T-helper 17 cell (primary cell): ENCODE results near the gene SPI1. TPM values are rescaled to one million over a fixed set of nuclear protein-coding genes. Genes with fewer than 3 reads are reported as not detected.
"Not testable (repeated sequence)": the region's sequence is repeated elsewhere in the genome, so short reads cannot be mapped to it uniquely, and the experiment has no call there.

Source experiments
- ATAC-seq: fragments of 150-1000 bp; cut with Tn5 transposase; 2 replicates; pipeline ENCODE4 v1.10.0; 2021; ENCODE audit warnings: mild to moderate bottlenecking, moderate library complexity
- DNase-seq, 3 donors: peaks; one replicate each; pipeline versions ENCODE4 v3.0.0 to v3.0.0-alpha.2; 2020 to 2021
- H3K9me3 ChIP-seq: one replicate; pipeline ENCODE4 v1.7.0; 2013; ENCODE audit warnings: low read length, mild to moderate bottlenecking; ENCODE audit not compliant: control insufficient read depth, poor library complexity, severe bottlenecking
- H3K27ac Mint-ChIP-seq: one replicate; pipeline ENCODE4 v1.8.0; 2022; ENCODE audit warnings: mild to moderate bottlenecking, moderate library complexity, mixed read lengths
- H3K27me3 Mint-ChIP-seq: one replicate; pipeline ENCODE4 v1.8.0; 2022; ENCODE audit warnings: mixed read lengths
- H3K36me3 Mint-ChIP-seq: one replicate; pipeline ENCODE4 v1.8.0; 2022; ENCODE audit warnings: low read depth, mixed read lengths
- H3K4me1 Mint-ChIP-seq: one replicate; pipeline ENCODE4 v1.8.0; 2022; ENCODE audit warnings: mild to moderate bottlenecking, mixed read lengths
- H3K4me3 Mint-ChIP-seq: one replicate; pipeline ENCODE4 v1.8.0; 2022; ENCODE audit warnings: mild to moderate bottlenecking, moderate library complexity, mixed read lengths
- total RNA-seq, 4 donors: library from RNA in 2 of 4; stranded (reverse) in 2 of 4; gene quantifications; one replicate each; pipeline ENCODE4 v1.2.3 and lab custom pipeline; 2022 to 2026

Gene SPI1
- total RNA-seq, 2 donors from 2014 or later = 4.9 to 14.9 TPM

GRCh38 chr11:47342036-47342803, 36.1 kb downstream of the SPI1 start:
- no peaks in the 10 kb centered on the region for H3K36me3 Mint-ChIP-seq
- ATAC-seq (no peak), DNase-seq (no peak)
- no peaks in the 10 kb centered on the region for H3K27me3 Mint-ChIP-seq
- no peaks in the 10 kb centered on the region for H3K9me3 ChIP-seq
- no peak overlapping the region for H3K27ac Mint-ChIP-seq
- H3K4me3 Mint-ChIP-seq = no peak overlapping the region
- H3K4me1 Mint-ChIP-seq = peaks cover 8% of the 10 kb centered on the region

- H3K36me3 Mint-ChIP-seq = no peaks in the 10 kb centered on the region
- no peaks in the 10 kb centered on the region for H3K9me3 ChIP-seq
- H3K4me3 Mint-ChIP-seq = no peak overlapping the region
- H3K4me1 Mint-ChIP-seq = peaks cover 8% of the 10 kb centered on the region
- ATAC-seq (no peak), DNase-seq (no peak)
- no peaks in the 10 kb centered on the region for H3K27me3 Mint-ChIP-seq
- H3K27ac Mint-ChIP-seq = no peak overlapping the region
Measured at GRCh38 chr11:47340980-47341775, 37.2 kb downstream of the SPI1 start.

- Mint-ChIP-seq H3K4me1 (peaks cover 8% of the 10 kb centered on the region), H3K27me3 (no peaks in the 10 kb centered on the region), H3K27ac (no peak overlapping the region), H3K36me3 (no peaks in the 10 kb centered on the region), H3K4me3 (no peak overlapping the region)
- no peak for DNase-seq
- H3K9me3 ChIP-seq = no peaks in the 10 kb centered on the region
- ATAC-seq = no peak
Measured at GRCh38 chr11:47340010-47340409, 38.3 kb downstream of the SPI1 start.

GRCh38 chr11:47338396-47339241, 39.7 kb downstream of the SPI1 start:
- DNase-seq = no peak

GRCh38 chr11:47337229-47337924, 41.0 kb downstream of the SPI1 start:
- H3K27me3 Mint-ChIP-seq = no peaks in the 10 kb centered on the region

More at GRCh38 chr11:47338396-47339241, 39.7 kb downstream of the SPI1 start:
- no peak for ATAC-seq
- H3K27me3 Mint-ChIP-seq = no peaks in the 10 kb centered on the region
- no peak overlapping the region for H3K4me3 Mint-ChIP-seq
- H3K36me3 Mint-ChIP-seq = no peaks in the 10 kb centered on the region
- no peaks in the 10 kb centered on the region for H3K9me3 ChIP-seq
- H3K27ac Mint-ChIP-seq = no peak overlapping the region
- peaks cover 8% of the 10 kb centered on the region for H3K4me1 Mint-ChIP-seq

GRCh38 chr11:47336595-47336994, 41.8 kb downstream of the SPI1 start:
- no peak overlapping the region for H3K4me3 Mint-ChIP-seq
- H3K27me3 Mint-ChIP-seq = no peaks in the 10 kb centered on the region
- DNase-seq (no peak), ATAC-seq (no peak)
- H3K27ac Mint-ChIP-seq = no peak overlapping the region
- H3K4me1 Mint-ChIP-seq = peaks cover 4% of the 10 kb centered on the region
- H3K36me3 Mint-ChIP-seq = no peaks in the 10 kb centered on the region
- H3K9me3 ChIP-seq = no peaks in the 10 kb centered on the region

More at GRCh38 chr11:47337229-47337924, 41.0 kb downstream of the SPI1 start:
- Mint-ChIP-seq H3K4me1 (peaks cover 6% of the 10 kb centered on the region), H3K36me3 (no peaks in the 10 kb centered on the region), H3K4me3 (no peak overlapping the region), H3K27ac (no peak overlapping the region)
- no peak for DNase-seq
- no peak for ATAC-seq
- H3K9me3 ChIP-seq = no peaks in the 10 kb centered on the region

- DNase-seq (no peak), ATAC-seq (no peak)
- H3K27me3 Mint-ChIP-seq = no peaks in the 10 kb centered on the region
- no peaks in the 10 kb centered on the region for H3K9me3 ChIP-seq
- H3K4me1 Mint-ChIP-seq = peaks cover 3% of the 10 kb centered on the region
- no peaks in the 10 kb centered on the region for H3K36me3 Mint-ChIP-seq
- H3K4me3 Mint-ChIP-seq = no peak overlapping the region
- H3K27ac Mint-ChIP-seq = no peak overlapping the region
Measured at GRCh38 chr11:47335733-47336132, 42.6 kb downstream of the SPI1 start.

- H3K4me3 Mint-ChIP-seq, H3K4me1 Mint-ChIP-seq, H3K27ac Mint-ChIP-seq, H3K36me3 Mint-ChIP-seq, ATAC-seq, H3K9me3 ChIP-seq, H3K27me3 Mint-ChIP-seq, DNase-seq: not testable (repeated sequence)
Measured at GRCh38 chr11:47334699-47335411, 43.5 kb downstream of the SPI1 start.

- H3K27me3 Mint-ChIP-seq = no peaks in the 10 kb centered on the region
- H3K36me3 Mint-ChIP-seq = no peaks in the 10 kb centered on the region
- ATAC-seq = no peak
- no peaks in the 10 kb centered on the region for H3K9me3 ChIP-seq
- H3K27ac Mint-ChIP-seq = no peak overlapping the region
- H3K4me3 Mint-ChIP-seq = no peak overlapping the region
- H3K4me1 Mint-ChIP-seq = peaks cover 3% of the 10 kb centered on the region
- DNase-seq = no peak
Measured at GRCh38 chr11:47333886-47334443, 44.4 kb downstream of the SPI1 start.

- Mint-ChIP-seq H3K36me3 (no peaks in the 10 kb centered on the region), H3K4me3 (no peak overlapping the region), H3K27ac (no peak overlapping the region), H3K4me1 (peaks cover 3% of the 10 kb centered on the region), H3K27me3 (no peaks in the 10 kb centered on the region)
- DNase-seq (no peak), ATAC-seq (no peak)
- H3K9me3 ChIP-seq = no peaks in the 10 kb centered on the region
Measured at GRCh38 chr11:47333526-47333845, 44.9 kb downstream of the SPI1 start.

GRCh38 chr11:47332791-47333525, 45.4 kb downstream of the SPI1 start:
- no peak for ATAC-seq
- Mint-ChIP-seq H3K27ac (no peak overlapping the region), H3K4me3 (no peak overlapping the region), H3K36me3 (no peaks in the 10 kb centered on the region), H3K4me1 (peaks cover under 1% of the 10 kb centered on the region), H3K27me3 (no peaks in the 10 kb centered on the region)
- DNase-seq = no peak
- no peaks in the 10 kb centered on the region for H3K9me3 ChIP-seq
